SK-N-MC (cell line): ENCODE measurements around the gene ZNF710.
"Not testable (repeated sequence)": the region's sequence is repeated elsewhere in the genome, so short reads cannot be mapped to it uniquely, and the experiment has no call there.

Experiments used
- DNase-seq: peaks from one replicate; pipeline ENCODE4 v3.0.0-alpha.2; 2011; ENCODE audit warnings: low read depth, low spot score
- H3K27ac ChIP-seq: fragments of 200-600 bp; sonication (generic); 2 replicates; pipeline ENCODE4 v1.5.1; 2016; ENCODE audit warnings: mixed run types
- H3K36me3 ChIP-seq: fragments of 200-600 bp; sonication (generic); 2 replicates; pipeline ENCODE4 v1.6.1; 2017; ENCODE audit warnings: antibody characterized with exemption, low read length, mixed read lengths; ENCODE audit not compliant: insufficient read depth
- H3K4me3 ChIP-seq: fragments of 200-600 bp; sonication (generic); 2 replicates; pipeline ENCODE4 v1.5.1; 2016
- H3K9ac ChIP-seq: fragments of 200-600 bp; sonication (generic); 2 replicates; pipeline ENCODE4 v1.8.0; 2017; ENCODE audit warnings: mixed run types, mixed read lengths; ENCODE audit not compliant: insufficient read length
- H3K9me3 ChIP-seq: fragments of 200-600 bp; sonication (generic); 2 replicates; pipeline ENCODE4 v1.6.1; 2017; ENCODE audit warnings: low read depth, mild to moderate bottlenecking, antibody characterized with exemption, low read length, moderate library complexity, mixed read lengths
- EZH2 ChIP-seq: fragments of 200-600 bp; sonication (generic); IDR thresholded peaks from one replicate; pipeline ENCODE4 v1.6.1; 2017; ENCODE audit warnings: antibody characterized with exemption
- FOXP2 ChIP-seq: optimal IDR thresholded peaks from 2 replicates; pipeline ENCODE3; 2011; ENCODE audit warnings: mild to moderate bottlenecking, moderate library complexity; ENCODE audit not compliant: insufficient read depth; ENCODE audit errors: extremely low read length, control extremely low read depth
- POLR2AphosphoS5 ChIP-seq: IDR thresholded peaks from 2 replicates; pipeline ENCODE4 v1.6.1; 2012; ENCODE audit warnings: mild to moderate bottlenecking, low read depth, low read length, borderline replicate concordance

ZNF710 gene

DNA sequence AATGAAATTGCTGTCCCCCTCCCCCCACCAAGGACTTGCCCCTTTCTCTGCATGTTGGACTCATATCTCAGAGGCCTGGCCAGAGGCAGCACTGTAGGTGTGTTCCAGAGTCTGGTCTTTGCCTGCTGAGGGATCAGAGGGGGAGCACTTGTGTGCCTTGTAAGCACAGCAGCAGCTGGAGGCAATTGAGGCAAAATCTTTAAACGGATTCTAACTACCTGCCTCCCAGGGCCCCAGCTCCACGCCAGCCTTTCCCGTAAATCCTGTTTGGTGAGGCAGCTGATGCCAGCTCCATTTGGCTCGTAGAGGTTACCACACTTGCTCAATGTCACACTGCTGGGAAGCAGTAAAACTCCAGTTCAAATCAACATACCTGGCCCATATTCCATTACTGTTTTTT lies 103.4 kb downstream of the ZNF710 start:
- H3K4me3 ChIP-seq = no peak overlapping the region
- no peaks in the 10 kb centered on the region for H3K36me3 ChIP-seq
- no peak overlapping the region for H3K9ac ChIP-seq
- TF ChIP-seq POLR2AphosphoS5 (no peak), FOXP2 (no peak), EZH2 (no peak)
- no peak for DNase-seq
- H3K9me3 ChIP-seq = no peaks in the 10 kb centered on the region
- H3K27ac ChIP-seq = no peak overlapping the region

GRCh38 chr15:90105521-90105920 lies 104.4 kb downstream of the ZNF710 start:
- H3K9me3 ChIP-seq = no peaks in the 10 kb centered on the region
- H3K36me3 ChIP-seq = no peaks in the 10 kb centered on the region
- no peak for TF ChIP-seq EZH2
- TF ChIP-seq POLR2AphosphoS5 = no peak
- TF ChIP-seq FOXP2 = no peak
- H3K27ac ChIP-seq = no peak overlapping the region
- no peak overlapping the region for H3K9ac ChIP-seq
- H3K4me3 ChIP-seq = no peak overlapping the region
- DNase-seq = no peak

DNA sequence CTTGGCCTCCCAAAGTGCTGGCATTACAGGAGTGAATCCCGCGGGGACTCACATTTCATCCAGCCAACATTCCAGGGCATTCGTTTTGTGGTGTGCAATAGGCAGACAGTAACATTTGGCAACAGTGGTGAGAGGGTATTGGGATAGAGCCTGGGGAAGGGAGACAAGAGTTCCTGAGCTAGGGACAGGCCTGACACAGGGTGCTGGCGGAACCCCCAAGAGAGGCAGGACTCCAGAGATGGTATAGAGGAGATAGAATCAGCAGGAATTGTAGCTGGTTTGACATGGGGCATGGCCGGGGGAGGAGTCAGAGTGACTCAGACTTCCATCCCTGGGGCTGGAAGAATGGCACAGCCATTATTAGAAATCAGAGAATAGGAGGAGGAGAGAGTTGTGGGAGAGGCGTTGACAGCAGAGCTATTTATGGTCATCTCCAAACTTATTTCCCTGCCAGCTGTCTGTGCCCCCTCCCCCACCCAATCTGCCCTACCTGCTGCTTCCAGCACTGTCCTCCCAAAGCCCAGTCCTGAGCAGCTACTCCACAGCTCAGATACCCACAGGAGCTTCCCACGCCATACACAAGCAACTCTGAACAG lies 105.5 kb downstream of the ZNF710 start:
- Histone ChIP-seq H3K36me3 (no peaks in the 10 kb centered on the region), H3K4me3 (no peak overlapping the region), H3K9ac (no peak overlapping the region), H3K27ac (no peak overlapping the region), H3K9me3 (no peaks in the 10 kb centered on the region)
- no peak for TF ChIP-seq FOXP2
- TF ChIP-seq EZH2 = no peak
- no peak for DNase-seq

DNA sequence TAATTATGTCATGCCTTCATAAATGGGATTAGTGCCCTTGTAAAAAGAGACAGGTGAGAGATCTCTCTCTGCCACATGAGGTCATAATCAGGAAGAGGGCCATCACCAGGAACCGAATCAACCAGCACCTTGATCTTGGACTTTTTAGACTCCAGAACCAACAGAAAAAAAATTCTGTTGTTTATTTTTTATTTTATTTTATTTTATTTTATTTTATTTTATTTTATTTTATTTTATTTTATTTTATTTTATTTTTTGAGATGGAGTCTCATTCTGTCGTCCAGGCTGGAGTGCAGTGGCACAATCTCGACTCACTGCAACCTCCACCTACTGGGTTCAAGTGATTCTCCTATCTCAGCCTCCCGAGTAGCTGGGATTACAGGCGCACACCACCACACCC lies 106.9 kb downstream of the ZNF710 start:
- not testable (repeated sequence) for H3K9ac ChIP-seq, H3K9me3 ChIP-seq, H3K36me3 ChIP-seq, H3K4me3 ChIP-seq, DNase-seq, H3K27ac ChIP-seq

DNA sequence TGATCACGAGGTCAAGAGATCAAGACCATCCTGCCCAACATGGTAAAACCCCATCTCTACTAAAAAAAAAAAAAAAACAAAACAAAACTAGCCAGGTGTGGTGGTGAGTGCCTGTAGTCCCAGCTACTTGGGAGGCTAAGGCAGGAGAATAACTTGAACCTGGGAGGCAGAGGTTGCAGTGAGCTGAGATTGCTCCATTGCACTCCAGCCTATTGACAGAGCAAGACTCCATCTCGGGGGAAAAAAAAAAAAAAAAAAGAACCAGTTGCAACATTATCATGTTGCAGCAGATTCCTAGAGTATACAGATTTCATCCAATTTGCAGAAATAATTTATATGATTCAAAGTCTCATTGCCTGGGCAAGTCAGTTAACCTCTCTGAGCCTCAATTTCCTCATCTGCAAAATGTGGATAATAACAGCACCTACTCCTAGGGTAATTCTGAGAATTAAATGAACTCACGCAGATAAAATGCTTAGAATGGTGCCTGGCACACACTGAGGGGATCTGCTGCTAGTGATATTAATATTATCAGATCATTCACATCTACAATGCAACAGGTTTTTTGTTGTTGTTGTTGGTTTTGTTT lies 108.1 kb downstream of the ZNF710 start:
- H3K9ac ChIP-seq, DNase-seq, H3K9me3 ChIP-seq, H3K4me3 ChIP-seq, H3K36me3 ChIP-seq, H3K27ac ChIP-seq: not testable (repeated sequence)

DNA sequence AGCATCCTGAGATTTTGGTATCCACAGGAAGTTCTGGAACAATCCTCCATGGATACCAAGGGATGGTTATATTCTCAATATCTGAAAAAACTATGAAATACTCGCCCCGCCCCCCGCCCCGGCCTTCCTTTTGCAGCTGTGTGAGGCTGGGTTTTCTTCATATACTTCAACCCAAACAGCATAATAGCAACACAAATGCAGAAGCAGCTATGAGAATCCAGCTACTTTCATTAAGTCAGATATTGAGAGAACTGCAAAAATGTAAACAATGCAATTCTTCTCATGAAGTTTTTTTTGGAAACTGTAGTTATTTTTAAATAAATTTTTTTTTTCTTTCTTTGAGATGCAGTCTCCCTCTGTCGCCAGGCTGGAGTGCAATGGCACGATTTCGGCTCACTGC lies 112.0 kb downstream of the ZNF710 start:
- Histone ChIP-seq H3K9me3 (peaks cover 7% of the 10 kb centered on the region; the same call in 1 of the 2 replicates), H3K27ac (no peak overlapping the region), H3K36me3 (no peaks in the 10 kb centered on the region), H3K4me3 (no peak overlapping the region), H3K9ac (no peak overlapping the region)
- DNase-seq = no peak
- TF ChIP-seq FOXP2 (no peak), EZH2 (no peak), POLR2AphosphoS5 (no peak)

- Histone ChIP-seq H3K27ac (no peak overlapping the region), H3K36me3 (no peaks in the 10 kb centered on the region), H3K9me3 (peaks cover 7% of the 10 kb centered on the region; the same call in 1 of the 2 replicates), H3K4me3 (no peak overlapping the region), H3K9ac (no peak overlapping the region)
- DNase-seq = no peak
- TF ChIP-seq FOXP2 (no peak), POLR2AphosphoS5 (no peak), EZH2 (no peak)
Observed at GRCh38 chr15:90114451-90114901, 113.4 kb downstream of the ZNF710 start.

- TF ChIP-seq POLR2AphosphoS5 (no peak), EZH2 (no peak), FOXP2 (no peak)
- no peak for DNase-seq
- Histone ChIP-seq H3K27ac (no peak overlapping the region), H3K36me3 (no peaks in the 10 kb centered on the region), H3K9me3 (peaks cover 7% of the 10 kb centered on the region; the same call in 1 of the 2 replicates), H3K9ac (no peak overlapping the region), H3K4me3 (no peak overlapping the region)
Observed at GRCh38 chr15:90115783-90116182, 114.7 kb downstream of the ZNF710 start.

DNA sequence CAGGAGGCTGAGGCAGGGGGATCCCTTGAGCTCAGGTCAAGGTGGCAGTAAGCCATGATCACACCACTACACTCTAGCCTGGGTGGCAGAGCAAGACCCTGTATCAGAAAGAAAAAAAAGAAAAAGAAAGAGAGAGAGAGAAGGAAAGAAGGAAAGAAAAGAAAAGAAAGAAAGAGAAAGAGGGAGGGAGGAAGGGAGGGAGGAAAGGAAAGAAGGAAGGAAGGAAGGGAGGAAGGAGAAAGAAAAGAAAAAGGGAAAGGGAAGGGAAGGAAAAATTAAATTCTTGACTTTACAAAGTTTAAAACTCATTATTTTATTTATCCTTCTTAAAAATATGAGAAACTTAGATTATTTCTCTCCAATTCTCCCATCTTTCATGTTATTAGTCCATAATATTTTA lies 118.2 kb downstream of the ZNF710 start:
- Histone ChIP-seq H3K9me3 (peaks cover 3% of the 10 kb centered on the region; the same call in 1 of the 2 replicates), H3K9ac (no peak overlapping the region), H3K4me3 (no peak overlapping the region), H3K27ac (no peak overlapping the region), H3K36me3 (no peaks in the 10 kb centered on the region)
- no peak for DNase-seq
- TF ChIP-seq FOXP2 (no peak), EZH2 (no peak), POLR2AphosphoS5 (no peak)
